Caco-2 (cell line): Measurements from ENCODE around the gene SPTB. TPM values are rescaled to one million over a fixed set of nuclear protein-coding genes. Genes with fewer than 3 reads are reported as not detected.

Experiments
- BruUV-seq: library from RNA; stranded (reverse); fragments of 400-500 nt; replicated peaks from 2 replicates; lab custom pipeline; 2021; lab: Mats Ljungman, UMichigan
- CTCF ChIA-PET: fragments of 300-600 bp; sonication (Branson Sonifier 250); formaldehyde crosslinking; loops from one replicate; lab custom pipeline; 2022; ENCODE audit warnings: antibody characterized with exemption; lab: Charles Lee
- POLR2A ChIA-PET: fragments of 300-600 bp; sonication (Branson Sonifier 250); formaldehyde crosslinking; loops from one replicate; lab custom pipeline; 2022; ENCODE audit warnings: antibody characterized with exemption; lab: Charles Lee
- DNase-seq, 2 experiments: peaks; one replicate each; pipeline versions ENCODE4 v3.0.0 to v3.0.0-alpha.2; 2020 to 2022
- H3K27me3 ChIP-seq: replicated peaks from 2 replicates; pipeline ENCODE4 v1.6.0; 2011; ENCODE audit warnings: low read length; ENCODE audit not compliant: control insufficient read depth, insufficient read depth
- H3K36me3 ChIP-seq: 2 replicates; pipeline ENCODE4 v1.5.1; 2011; ENCODE audit warnings: low read length; ENCODE audit not compliant: control insufficient read depth, insufficient read depth
- H3K4me1 ChIP-seq: fragments of 250-450 bp; sonication (Bioruptor Pico); 2 replicates; pipeline ENCODE4 v1.5.1; 2020; ENCODE audit warnings: mild to moderate bottlenecking
- H3K4me3 ChIP-seq: 2 replicates; pipeline ENCODE4 v1.5.1; 2011; ENCODE audit warnings: low read depth, mild to moderate bottlenecking, control low read depth, low read length
- H3K9me3 ChIP-seq: fragments of 250-450 bp; sonication (Bioruptor Pico); 2 replicates; pipeline ENCODE4 v1.5.1; 2020; ENCODE audit warnings: mild to moderate bottlenecking, moderate library complexity
- H3K27ac Mint-ChIP-seq: one replicate; pipeline ENCODE4 v1.8.0; 2022; ENCODE audit warnings: mixed read lengths; ENCODE audit not compliant: unreplicated experiment
- H3K27me3 Mint-ChIP-seq: one replicate; pipeline ENCODE4 v1.8.0; 2022; ENCODE audit warnings: mixed read lengths; ENCODE audit not compliant: insufficient read depth, unreplicated experiment
- H3K36me3 Mint-ChIP-seq: one replicate; pipeline ENCODE4 v1.8.0; 2022; ENCODE audit warnings: mild to moderate bottlenecking, mixed read lengths; ENCODE audit not compliant: insufficient read depth, unreplicated experiment
- H3K4me1 Mint-ChIP-seq: one replicate; pipeline ENCODE4 v1.8.0; 2022; ENCODE audit warnings: low read depth, mixed read lengths; ENCODE audit not compliant: unreplicated experiment
- H3K4me3 Mint-ChIP-seq: one replicate; pipeline ENCODE4 v1.8.0; 2022; ENCODE audit warnings: mild to moderate bottlenecking, moderate library complexity, mixed read lengths; ENCODE audit not compliant: unreplicated experiment
- H3K9me3 Mint-ChIP-seq: one replicate; pipeline ENCODE4 v1.8.0; 2022; ENCODE audit warnings: mixed read lengths; ENCODE audit not compliant: unreplicated experiment
- CTCF ChIP-seq, 2 experiments: fragments of 200-600 bp in 1 of 2; IDR thresholded peaks; 1 replicate in 1 of 2; 2 replicates in 1 of 2; pipeline versions ENCODE4 v1.5.1 to v1.8.0; 2011 to 2022; ENCODE audit warnings: antibody characterized with exemption in 1 of 2, control low read depth in 1 of 2, inconsistent platforms in 1 of 2, low read depth in 1 of 2, low read length in 1 of 2, mild to moderate bottlenecking in 1 of 2, moderate library complexity in 1 of 2; ENCODE audit not compliant: insufficient read depth in 1 of 2, severe bottlenecking in 1 of 2, unreplicated experiment in 1 of 2
- intact Hi-C: fragments of 100-400 bp; cut with micrococcal nuclease; formaldehyde crosslinking; loops from one replicate; pipeline ENCODE4 v1.10.0; 2022; ENCODE audit not compliant: unreplicated experiment
- total RNA-seq: library from RNA; stranded (reverse); gene quantifications from 2 replicates; pipeline ENCODE4 v1.2.3, GENCODE V29; 2022

Gene SPTB
- total RNA-seq, 1 experiment from 2014 or later, result 1.7 TPM

- ChIA-PET POLR2A (no interaction called here), CTCF (no interaction called here)
- intact Hi-C loops, result no loop called here
- BruUV-seq, result no TSS peak
- Mint-ChIP-seq H3K36me3 (no peaks in the 10 kb centered on the region), H3K27ac (no peak overlapping the region), H3K4me1 (no peaks in the 10 kb centered on the region), H3K27me3 (peaks cover 18% of the 10 kb centered on the region), H3K4me3 (no peak overlapping the region), H3K9me3 (no peaks in the 10 kb centered on the region)
- DNase-seq, result no peak
- Histone ChIP-seq H3K9me3 (no peaks in the 10 kb centered on the region), H3K4me1 (0 out of 2 replicates have a peak, but pooled peaks cover 3% of the 10 kb centered on the region), H3K4me3 (no peak overlapping the region), H3K36me3 (no peaks in the 10 kb centered on the region), H3K27me3 (no peaks in the 10 kb centered on the region)
- no peak for TF ChIP-seq CTCF (IDR thresholded peaks at IDR 0.05; ENCODE audit: insufficient read depth in 1 of 2, low read depth in 1 of 2, low read length in 1 of 2, severe bottlenecking in 1 of 2, unreplicated experiment in 1 of 2)
Observed at GRCh38 chr14:64849940-64850339, 29.8 kb downstream of the SPTB start.

GRCh38 chr14:64848239-64848638, 31.5 kb downstream of the SPTB start:
- H3K36me3 Mint-ChIP-seq, result no peaks in the 10 kb centered on the region
- H3K4me1 ChIP-seq, result 0 out of 2 replicates have a peak, but pooled peaks cover 5% of the 10 kb centered on the region
- no peaks in the 10 kb centered on the region for H3K4me1 Mint-ChIP-seq
- no peaks in the 10 kb centered on the region for H3K9me3 Mint-ChIP-seq
- H3K4me3 ChIP-seq, result no peak overlapping the region
- peaks cover 21% of the 10 kb centered on the region for H3K27me3 Mint-ChIP-seq
- no peaks in the 10 kb centered on the region for H3K36me3 ChIP-seq
- no peaks in the 10 kb centered on the region for H3K9me3 ChIP-seq
- no peak overlapping the region for H3K4me3 Mint-ChIP-seq
- BruUV-seq, result no TSS peak
- ChIA-PET POLR2A (no interaction called here), CTCF (interaction anchor here (0.5 kb wide), 1 partner anchor 693 kb away, joined by 3 read pairs; no protein-coding TSS in a partner anchor)
- no peak overlapping the region for H3K27ac Mint-ChIP-seq
- no peak for TF ChIP-seq CTCF (IDR thresholded peaks at IDR 0.05; ENCODE audit: insufficient read depth in 1 of 2, low read depth in 1 of 2, low read length in 1 of 2, severe bottlenecking in 1 of 2, unreplicated experiment in 1 of 2)
- no peak for DNase-seq
- no peaks in the 10 kb centered on the region for H3K27me3 ChIP-seq
- intact Hi-C loops, result no loop called here

GRCh38 chr14:64846319-64846718, 33.4 kb downstream of the SPTB start:
- Histone ChIP-seq H3K9me3 (no peaks in the 10 kb centered on the region), H3K27me3 (no peaks in the 10 kb centered on the region), H3K4me3 (no peak overlapping the region), H3K36me3 (no peaks in the 10 kb centered on the region), H3K4me1 (0 out of 2 replicates have a peak, but pooled peaks cover 5% of the 10 kb centered on the region)
- no peaks in the 10 kb centered on the region for H3K9me3 Mint-ChIP-seq
- H3K36me3 Mint-ChIP-seq, result no peaks in the 10 kb centered on the region
- no peak for TF ChIP-seq CTCF (IDR thresholded peaks at IDR 0.05; ENCODE audit: insufficient read depth in 1 of 2, low read depth in 1 of 2, low read length in 1 of 2, severe bottlenecking in 1 of 2, unreplicated experiment in 1 of 2)
- BruUV-seq, result no TSS peak
- H3K27me3 Mint-ChIP-seq, result peaks cover 15% of the 10 kb centered on the region
- H3K4me3 Mint-ChIP-seq, result no peak overlapping the region
- no peak for DNase-seq
- no peak overlapping the region for H3K27ac Mint-ChIP-seq
- intact Hi-C loops, result no loop called here
- H3K4me1 Mint-ChIP-seq, result peaks cover 3% of the 10 kb centered on the region
- POLR2A ChIA-PET, result no interaction called here
- CTCF ChIA-PET, result interaction anchor here (0.6 kb wide), 1 partner anchor 1009 kb away, joined by 6 read pairs; no protein-coding TSS in a partner anchor
